Karpas-422 (cell line): Measurements from ENCODE around the gene DPP6. TPM values are rescaled to one million over a fixed set of nuclear protein-coding genes. Genes with fewer than 3 reads are reported as not detected.
A peak's percentile ranks its signal among the peaks of the same experiment; 100 is the strongest.

Source experiments
- DNase-seq: peaks from one replicate; pipeline ENCODE4 v3.0.0-alpha.2; 2015
- H2AFZ ChIP-seq: fragments of 200-600 bp; sonication (generic); 2 replicates; pipeline ENCODE4 v1.6.1; 2014; ENCODE audit warnings: antibody characterized with exemption, low read length, mixed read lengths
- H3K27ac ChIP-seq: fragments of 200-600 bp; sonication (generic); 2 replicates; pipeline ENCODE4 v1.5.1; 2014; ENCODE audit warnings: mild to moderate bottlenecking, low read length, moderate library complexity
- H3K27me3 ChIP-seq: fragments of 200-600 bp; sonication (generic); 2 replicates; pipeline ENCODE4 v1.6.1; 2014; ENCODE audit warnings: low read length, mixed read lengths
- H3K36me3 ChIP-seq: fragments of 200-600 bp; sonication (generic); 2 replicates; pipeline ENCODE4 v1.6.1; 2014; ENCODE audit warnings: low read length, mixed read lengths; ENCODE audit not compliant: insufficient read depth
- H3K4me1 ChIP-seq: fragments of 200-600 bp; sonication (generic); 2 replicates; pipeline ENCODE4 v1.6.1; 2014; ENCODE audit warnings: mild to moderate bottlenecking, low read length, mixed read lengths
- H3K4me2 ChIP-seq: fragments of 200-600 bp; sonication (generic); 2 replicates; pipeline ENCODE4 v1.6.1; 2014; ENCODE audit warnings: low read length, low read depth, mild to moderate bottlenecking; ENCODE audit not compliant: poor library complexity, severe bottlenecking
- H3K4me3 ChIP-seq: fragments of 200-600 bp; sonication (generic); 2 replicates; pipeline ENCODE4 v1.5.1; 2014; ENCODE audit warnings: mild to moderate bottlenecking, antibody characterized with exemption, low read length, mixed read lengths
- H3K79me2 ChIP-seq: fragments of 200-600 bp; sonication (generic); 2 replicates; pipeline ENCODE4 v1.6.1; 2014; ENCODE audit warnings: mild to moderate bottlenecking, low read length, mixed read lengths
- H3K9ac ChIP-seq: fragments of 200-600 bp; sonication (generic); 2 replicates; pipeline ENCODE4 v1.6.0; 2014; ENCODE audit warnings: low read length
- H3K9me2 ChIP-seq: fragments of 200-600 bp; sonication (generic), shearing (Covaris generic); replicated peaks from 2 replicates; pipeline ENCODE4 v1.6.0; 2014; ENCODE audit warnings: mild to moderate bottlenecking, low read length, moderate library complexity; ENCODE audit not compliant: insufficient read depth
- H3K9me3 ChIP-seq: fragments of 300-700, 200-600 bp; sonication (generic); 2 replicates; pipeline ENCODE4 v1.6.1; 2014; ENCODE audit warnings: low read length, mixed read lengths
- H4K20me1 ChIP-seq: fragments of 200-600 bp; sonication (generic); 2 replicates; pipeline ENCODE4 v1.6.1; 2014; ENCODE audit warnings: mild to moderate bottlenecking, antibody characterized with exemption, low read length, low read depth; ENCODE audit not compliant: insufficient read depth
- total RNA-seq: library from RNA; depleted of rRNA; stranded (reverse); fragments of >200 nt; shearing (Covaris generic); gene quantifications from 2 replicates; pipeline ENCODE4 v1.2.3, GENCODE V29; 2014; ENCODE audit warnings: low replicate concordance

Gene DPP6
- total RNA-seq, 1 experiment from 2014 or later = not detected

- H3K27ac ChIP-seq = no peak overlapping the region
- H3K4me3 ChIP-seq = no peak overlapping the region
- no peak overlapping the region for H2AFZ ChIP-seq
- H3K9ac ChIP-seq = no peak overlapping the region
- no peaks in the 10 kb centered on the region for H3K4me1 ChIP-seq
- H3K9me3 ChIP-seq = no peaks in the 10 kb centered on the region
- H4K20me1 ChIP-seq = no peaks in the 10 kb centered on the region
- no peaks in the 10 kb centered on the region for H3K9me2 ChIP-seq
- H3K36me3 ChIP-seq = no peaks in the 10 kb centered on the region
- H3K4me2 ChIP-seq = no peak overlapping the region
- no peaks in the 10 kb centered on the region for H3K27me3 ChIP-seq
- no peaks in the 10 kb centered on the region for H3K79me2 ChIP-seq
- DNase-seq = no peak
These were observed 860.9 kb downstream of the DPP6 start for GRCh38 chr7:154912871-154913637.

DNA sequence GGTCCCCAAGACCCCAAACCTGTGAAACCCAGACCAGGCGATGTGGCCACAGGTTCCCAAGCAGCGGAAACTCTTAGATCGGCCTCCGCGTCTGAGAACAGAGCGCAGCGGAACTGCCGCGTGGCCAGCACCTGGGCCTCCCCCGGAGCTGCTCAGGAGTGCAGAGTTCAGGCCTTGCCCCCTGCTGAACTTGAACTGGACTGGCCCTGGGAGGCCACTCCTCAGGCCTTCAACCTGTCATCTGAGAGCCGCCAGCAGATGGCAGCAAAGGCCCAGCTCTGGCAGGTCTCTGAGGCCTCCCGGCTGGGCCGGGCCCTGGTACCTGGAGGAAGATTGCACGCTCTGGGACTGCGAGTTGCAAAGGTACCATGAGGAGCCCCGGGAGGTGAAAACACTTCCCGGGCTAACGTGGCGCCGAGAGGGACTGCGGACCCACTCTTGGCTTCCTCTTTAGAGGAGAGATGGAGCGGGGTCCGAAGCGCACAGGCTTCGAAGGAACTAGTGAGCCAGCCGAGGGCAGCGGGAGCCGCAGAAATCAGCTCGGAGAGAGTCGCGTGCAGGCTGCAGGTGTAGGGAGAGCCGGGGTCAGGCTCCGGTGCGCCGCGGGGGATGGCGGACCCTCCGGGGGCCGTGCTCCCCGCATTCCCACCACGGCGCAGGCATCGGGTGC is 861.6 kb downstream of the DPP6 start:
- Histone ChIP-seq H3K27me3 (no peaks in the 10 kb centered on the region), H3K9me3 (no peaks in the 10 kb centered on the region), H3K79me2 (no peaks in the 10 kb centered on the region), H3K4me2 (no peak overlapping the region), H2AFZ (no peak overlapping the region), H3K9ac (no peak overlapping the region), H3K27ac (no peak overlapping the region), H3K36me3 (no peaks in the 10 kb centered on the region), H3K4me1 (no peaks in the 10 kb centered on the region), H3K4me3 (no peak overlapping the region), H4K20me1 (no peaks in the 10 kb centered on the region), H3K9me2 (no peaks in the 10 kb centered on the region)
- DNase-seq = peak; percentile 89

DNA sequence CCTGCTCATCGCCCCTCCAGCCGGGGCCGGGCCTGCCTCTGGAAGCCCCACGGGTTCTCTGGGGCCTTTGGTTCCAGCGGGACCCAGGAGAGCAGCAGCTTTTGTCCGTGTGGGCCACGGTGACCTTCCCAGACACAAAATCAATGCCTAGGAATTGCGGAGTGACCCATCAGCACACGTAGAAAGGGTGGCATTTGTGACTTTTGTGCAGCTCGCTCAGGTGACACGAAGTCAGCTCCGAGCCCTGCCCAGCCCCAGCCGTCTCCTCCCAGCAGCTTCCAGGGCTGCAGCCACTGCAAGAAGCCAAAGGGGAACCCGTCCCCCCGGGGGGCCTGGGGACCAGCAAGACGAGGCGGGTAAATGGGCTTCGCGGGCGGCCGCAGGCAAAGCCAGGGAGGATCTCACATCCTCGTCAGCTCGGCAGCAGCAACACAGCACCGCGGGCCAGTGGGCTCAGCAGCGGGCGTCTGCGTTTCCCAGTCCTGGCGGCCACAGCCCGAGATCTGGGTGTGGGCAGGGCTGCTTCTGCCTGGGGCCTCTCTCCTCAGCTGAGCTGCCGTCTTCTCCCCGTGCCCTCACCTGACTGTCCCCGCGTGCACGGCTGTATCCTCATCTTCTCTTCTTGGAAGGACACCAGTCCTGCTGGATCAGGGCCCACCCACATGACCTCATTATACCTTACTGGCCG is 862.3 kb downstream of the DPP6 start:
- Histone ChIP-seq H3K4me3 (no peak overlapping the region), H3K9me2 (no peaks in the 10 kb centered on the region), H3K79me2 (no peaks in the 10 kb centered on the region), H3K4me1 (no peaks in the 10 kb centered on the region), H3K9me3 (no peaks in the 10 kb centered on the region), H3K4me2 (no peak overlapping the region), H3K9ac (no peak overlapping the region), H4K20me1 (no peaks in the 10 kb centered on the region), H3K27ac (no peak overlapping the region), H3K27me3 (no peaks in the 10 kb centered on the region), H3K36me3 (no peaks in the 10 kb centered on the region), H2AFZ (no peak overlapping the region)
- no peak for DNase-seq

GRCh38 chr7:154914996-154915380 is 862.8 kb downstream of the DPP6 start:
- no peaks in the 10 kb centered on the region for H3K79me2 ChIP-seq
- H3K9me2 ChIP-seq = no peaks in the 10 kb centered on the region
- no peaks in the 10 kb centered on the region for H4K20me1 ChIP-seq
- no peak for DNase-seq
- H3K36me3 ChIP-seq = no peaks in the 10 kb centered on the region
- H3K4me1 ChIP-seq = no peaks in the 10 kb centered on the region
- no peaks in the 10 kb centered on the region for H3K9me3 ChIP-seq
- no peak overlapping the region for H2AFZ ChIP-seq
- H3K27ac ChIP-seq = no peak overlapping the region
- no peak overlapping the region for H3K4me2 ChIP-seq
- H3K4me3 ChIP-seq = no peak overlapping the region
- H3K27me3 ChIP-seq = no peaks in the 10 kb centered on the region
- H3K9ac ChIP-seq = no peak overlapping the region

DNA sequence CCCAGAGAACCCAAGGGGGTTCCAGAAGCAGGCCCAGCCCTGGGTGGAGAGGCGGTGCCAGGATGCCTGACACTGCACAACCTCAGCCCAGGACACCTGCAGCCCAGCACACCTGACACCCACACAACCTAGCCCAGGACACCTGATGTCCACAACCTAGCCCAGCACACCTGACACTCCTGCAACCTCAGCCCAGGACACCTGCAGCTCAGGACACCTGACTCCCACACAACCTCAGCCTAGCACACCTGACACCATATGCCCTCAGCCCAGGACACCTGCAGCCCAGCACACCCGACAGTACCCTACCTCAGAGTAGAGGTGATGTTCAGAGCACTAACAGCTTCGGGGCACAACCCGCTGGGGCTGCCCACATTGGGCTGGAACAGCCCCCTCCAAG is 863.4 kb downstream of the DPP6 start:
- no peak overlapping the region for H3K4me2 ChIP-seq
- no peak overlapping the region for H2AFZ ChIP-seq
- no peaks in the 10 kb centered on the region for H3K9me3 ChIP-seq
- no peaks in the 10 kb centered on the region for H3K4me1 ChIP-seq
- H3K79me2 ChIP-seq = no peaks in the 10 kb centered on the region
- H3K36me3 ChIP-seq = no peaks in the 10 kb centered on the region
- no peak for DNase-seq
- H4K20me1 ChIP-seq = no peaks in the 10 kb centered on the region
- no peaks in the 10 kb centered on the region for H3K9me2 ChIP-seq
- H3K9ac ChIP-seq = no peak overlapping the region
- no peak overlapping the region for H3K4me3 ChIP-seq
- H3K27ac ChIP-seq = no peak overlapping the region
- no peaks in the 10 kb centered on the region for H3K27me3 ChIP-seq

GRCh38 chr7:154916381-154916780 is 864.2 kb downstream of the DPP6 start:
- Histone ChIP-seq H4K20me1 (no peaks in the 10 kb centered on the region), H2AFZ (no peak overlapping the region), H3K9me2 (no peaks in the 10 kb centered on the region), H3K4me2 (no peak overlapping the region), H3K4me1 (no peaks in the 10 kb centered on the region), H3K9ac (no peak overlapping the region), H3K27ac (no peak overlapping the region), H3K4me3 (no peak overlapping the region), H3K36me3 (no peaks in the 10 kb centered on the region), H3K79me2 (no peaks in the 10 kb centered on the region), H3K27me3 (no peaks in the 10 kb centered on the region), H3K9me3 (no peaks in the 10 kb centered on the region)
- no peak for DNase-seq

- no peaks in the 10 kb centered on the region for H3K4me1 ChIP-seq
- H3K9me2 ChIP-seq = no peaks in the 10 kb centered on the region
- H3K36me3 ChIP-seq = no peaks in the 10 kb centered on the region
- H3K9me3 ChIP-seq = no peaks in the 10 kb centered on the region
- H3K4me2 ChIP-seq = no peak overlapping the region
- H3K9ac ChIP-seq = no peak overlapping the region
- no peaks in the 10 kb centered on the region for H3K79me2 ChIP-seq
- DNase-seq = no peak
- no peak overlapping the region for H3K27ac ChIP-seq
- H3K27me3 ChIP-seq = no peaks in the 10 kb centered on the region
- no peaks in the 10 kb centered on the region for H4K20me1 ChIP-seq
- no peak overlapping the region for H3K4me3 ChIP-seq
- no peak overlapping the region for H2AFZ ChIP-seq
These were observed 864.9 kb downstream of the DPP6 start for GRCh38 chr7:154916856-154917807.
